Hepatocyte (in vitro differentiated cells): ENCODE results near the gene PXMP4. TPM values are rescaled to one million over a fixed set of nuclear protein-coding genes. Genes with fewer than 3 reads are reported as not detected.

Experiments
- DNase-seq: peaks from one replicate; pipeline ENCODE4 v3.0.0-alpha.2; 2016; ENCODE audit warnings: low spot score
- H2AFZ ChIP-seq: fragments of 200-600 bp; sonication (generic); 2 replicates; pipeline ENCODE4 v1.6.0; 2016; ENCODE audit warnings: antibody characterized with exemption, mild to moderate bottlenecking
- H3K27ac ChIP-seq: fragments of 200-600 bp; sonication (generic); 2 replicates; pipeline ENCODE4 v1.5.1; 2016; ENCODE audit warnings: mild to moderate bottlenecking
- H3K27me3 ChIP-seq: fragments of 200-600 bp; sonication (generic); 2 replicates; pipeline ENCODE4 v1.6.1; 2016
- H3K36me3 ChIP-seq: fragments of 200-600 bp; sonication (generic); replicated peaks from 2 replicates; pipeline ENCODE4 v1.5.1; 2016; ENCODE audit warnings: low read depth; ENCODE audit not compliant: insufficient read depth
- H3K4me1 ChIP-seq: fragments of 200-600 bp; sonication (generic); 2 replicates; pipeline ENCODE4 v1.5.1; 2016; ENCODE audit warnings: mild to moderate bottlenecking, moderate library complexity; ENCODE audit not compliant: insufficient read depth
- H3K4me2 ChIP-seq: fragments of 200-600 bp; sonication (generic); 2 replicates; pipeline ENCODE4 v1.6.0; 2016
- H3K4me3 ChIP-seq: fragments of 200-600 bp; sonication (generic); 2 replicates; pipeline ENCODE4 v1.5.1; 2016; ENCODE audit warnings: mild to moderate bottlenecking
- H3K79me2 ChIP-seq: fragments of 200-600 bp; sonication (generic); 2 replicates; pipeline ENCODE4 v1.6.0; 2017; ENCODE audit warnings: mild to moderate bottlenecking
- H3K9me2 ChIP-seq: fragments of 200-600 bp; sonication (generic); replicated peaks from 2 replicates; pipeline ENCODE4 v1.6.0; 2017; ENCODE audit warnings: mild to moderate bottlenecking; ENCODE audit not compliant: insufficient read depth
- H3K9me3 ChIP-seq: fragments of 200-600 bp; sonication (generic); 2 replicates; pipeline ENCODE4 v1.5.1; 2016; ENCODE audit warnings: low read depth, mild to moderate bottlenecking
- H4K20me1 ChIP-seq: fragments of 200-600 bp; sonication (generic); 2 replicates; pipeline ENCODE4 v1.6.0; 2016; ENCODE audit warnings: mild to moderate bottlenecking; ENCODE audit not compliant: insufficient read depth, poor library complexity, severe bottlenecking
- EZH2 ChIP-seq: fragments of 200-600 bp; sonication (generic); IDR thresholded peaks from 2 replicates; pipeline ENCODE4 v1.6.1; 2016; ENCODE audit warnings: antibody characterized with exemption, mild to moderate bottlenecking, borderline replicate concordance
- EZH2phosphoT487 ChIP-seq: fragments of 200-600 bp; sonication (generic); IDR thresholded peaks from one replicate; pipeline ENCODE4 v1.6.1; 2018; ENCODE audit warnings: antibody characterized with exemption, mild to moderate bottlenecking, low read depth, moderate library complexity; ENCODE audit not compliant: unreplicated experiment, severe bottlenecking
- WGBS: methylation state at CpG from one replicate; pipeline ENCODE4 v1.1.6; 2016; ENCODE audit warnings: low lambda C conversion rate; ENCODE audit errors: missing lambda C conversion rate; 5-methylcytosine and 5-hydroxymethylcytosine counted together
- polyA plus RNA-seq: library from polyadenylated mRNA; unstranded; fragments of >200 nt; fragmentation: Nextera tagmentation; extraction: Ambion mirVana; gene quantifications from 2 replicates; pipeline ENCODE4 v1.2.1, GENCODE V29; 2016
- total RNA-seq: library from RNA; depleted of rRNA; stranded (reverse); fragments of >200 nt; gene quantifications from 2 replicates; pipeline ENCODE4 v1.2.3, GENCODE V29; 2014
- TF ChIP-seq, protein P1 (sequence below): fragments of 200-600 bp; sonication (generic); IDR thresholded peaks from 2 replicates; pipeline ENCODE4 v1.5.1; 2016; ENCODE audit warnings: antibody characterized with exemption, mild to moderate bottlenecking; ENCODE audit not compliant: poor library complexity

Gene PXMP4
- total and polyA plus RNA-seq, 2 experiments from 2014 or later, result 4.1 to 4.7 TPM

- TF ChIP-seq, protein P1, sequence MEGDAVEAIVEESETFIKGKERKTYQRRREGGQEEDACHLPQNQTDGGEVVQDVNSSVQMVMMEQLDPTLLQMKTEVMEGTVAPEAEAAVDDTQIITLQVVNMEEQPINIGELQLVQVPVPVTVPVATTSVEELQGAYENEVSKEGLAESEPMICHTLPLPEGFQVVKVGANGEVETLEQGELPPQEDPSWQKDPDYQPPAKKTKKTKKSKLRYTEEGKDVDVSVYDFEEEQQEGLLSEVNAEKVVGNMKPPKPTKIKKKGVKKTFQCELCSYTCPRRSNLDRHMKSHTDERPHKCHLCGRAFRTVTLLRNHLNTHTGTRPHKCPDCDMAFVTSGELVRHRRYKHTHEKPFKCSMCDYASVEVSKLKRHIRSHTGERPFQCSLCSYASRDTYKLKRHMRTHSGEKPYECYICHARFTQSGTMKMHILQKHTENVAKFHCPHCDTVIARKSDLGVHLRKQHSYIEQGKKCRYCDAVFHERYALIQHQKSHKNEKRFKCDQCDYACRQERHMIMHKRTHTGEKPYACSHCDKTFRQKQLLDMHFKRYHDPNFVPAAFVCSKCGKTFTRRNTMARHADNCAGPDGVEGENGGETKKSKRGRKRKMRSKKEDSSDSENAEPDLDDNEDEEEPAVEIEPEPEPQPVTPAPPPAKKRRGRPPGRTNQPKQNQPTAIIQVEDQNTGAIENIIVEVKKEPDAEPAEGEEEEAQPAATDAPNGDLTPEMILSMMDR, result no peak
- TF ChIP-seq EZH2, result no peak
- TF ChIP-seq EZH2phosphoT487, result no peak
- Histone ChIP-seq H3K79me2 (no peaks in the 10 kb centered on the region), H3K27ac (no peak overlapping the region), H2AFZ (no peak overlapping the region), H3K4me2 (no peak overlapping the region), H3K9me2 (no peaks in the 10 kb centered on the region), H3K4me3 (no peak overlapping the region), H3K9me3 (peaks cover 8% of the 10 kb centered on the region), H3K27me3 (no peaks in the 10 kb centered on the region), H3K36me3 (no peaks in the 10 kb centered on the region), H3K4me1 (peaks cover 21% of the 10 kb centered on the region), H4K20me1 (no peaks in the 10 kb centered on the region)
- WGBS, result 100% methylated on average over 3 of the region's 3 CpGs
- DNase-seq, result no peak
Observed at GRCh38 chr20:33736962-33737361, 16.9 kb upstream of the PXMP4 start.

DNA sequence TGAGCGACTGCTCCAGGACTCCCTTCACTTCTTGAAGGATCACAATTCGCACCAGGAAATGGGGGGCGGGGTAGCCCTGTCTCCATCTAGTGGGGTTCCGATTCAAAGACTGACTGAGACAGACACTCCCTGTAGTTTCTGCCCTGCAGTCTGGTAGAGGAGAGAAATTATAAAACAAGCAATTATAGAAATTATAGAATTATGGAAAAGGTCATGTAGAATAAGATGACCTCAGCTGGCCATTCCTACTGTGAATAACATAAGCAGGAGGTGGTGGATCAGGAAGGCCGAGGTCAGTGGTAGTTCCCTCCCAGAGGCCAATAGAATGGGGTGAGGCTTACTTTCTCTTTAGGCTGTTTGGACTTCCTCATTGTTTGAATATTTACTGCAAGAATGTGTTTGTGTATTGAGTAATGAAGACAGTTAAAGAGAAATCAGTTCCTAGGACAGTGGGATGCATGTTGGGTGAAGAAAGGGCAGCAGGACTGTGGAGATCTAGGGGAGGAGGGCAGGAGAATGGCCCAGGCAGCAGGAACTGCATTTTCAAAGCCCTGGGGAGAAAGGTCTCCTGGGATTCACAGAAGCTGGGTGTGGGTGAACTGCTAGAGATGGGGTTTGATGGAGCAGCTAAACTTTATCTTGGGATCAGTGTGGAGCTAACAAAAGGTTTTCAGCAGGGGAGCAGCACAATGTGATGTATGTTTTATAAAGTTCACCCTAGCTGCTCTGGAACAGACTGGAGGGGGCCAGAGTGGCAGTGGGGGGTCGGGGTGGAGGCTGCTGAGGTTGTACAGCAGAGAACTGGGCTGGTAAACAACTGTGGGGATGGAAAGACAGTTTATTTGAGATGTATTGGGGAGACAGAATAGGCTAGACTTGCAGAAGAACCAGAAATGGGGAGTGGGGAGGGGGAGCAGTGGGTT is 13.8 kb upstream of the PXMP4 start:
- H3K27me3 ChIP-seq, result no peaks in the 10 kb centered on the region
- H3K4me3 ChIP-seq, result no peak overlapping the region
- peak overlapping the region; percentile 0 for H2AFZ ChIP-seq
- H3K27ac ChIP-seq, result peak overlapping the region; percentile 95
- no peaks in the 10 kb centered on the region for H3K79me2 ChIP-seq
- peak; percentile 73 for DNase-seq
- no peaks in the 10 kb centered on the region for H4K20me1 ChIP-seq
- peaks cover 26% of the 10 kb centered on the region for H3K4me1 ChIP-seq
- H3K9me3 ChIP-seq, result peaks cover 8% of the 10 kb centered on the region
- H3K9me2 ChIP-seq, result no peaks in the 10 kb centered on the region
- H3K4me2 ChIP-seq, result peak overlapping the region; percentile 89
- 73% methylated on average over 6 of the region's 6 CpGs for WGBS
- no peaks in the 10 kb centered on the region for H3K36me3 ChIP-seq
- no peak for TF ChIP-seq EZH2
- TF ChIP-seq, protein P1, result no peak
- no peak for TF ChIP-seq EZH2phosphoT487

DNA sequence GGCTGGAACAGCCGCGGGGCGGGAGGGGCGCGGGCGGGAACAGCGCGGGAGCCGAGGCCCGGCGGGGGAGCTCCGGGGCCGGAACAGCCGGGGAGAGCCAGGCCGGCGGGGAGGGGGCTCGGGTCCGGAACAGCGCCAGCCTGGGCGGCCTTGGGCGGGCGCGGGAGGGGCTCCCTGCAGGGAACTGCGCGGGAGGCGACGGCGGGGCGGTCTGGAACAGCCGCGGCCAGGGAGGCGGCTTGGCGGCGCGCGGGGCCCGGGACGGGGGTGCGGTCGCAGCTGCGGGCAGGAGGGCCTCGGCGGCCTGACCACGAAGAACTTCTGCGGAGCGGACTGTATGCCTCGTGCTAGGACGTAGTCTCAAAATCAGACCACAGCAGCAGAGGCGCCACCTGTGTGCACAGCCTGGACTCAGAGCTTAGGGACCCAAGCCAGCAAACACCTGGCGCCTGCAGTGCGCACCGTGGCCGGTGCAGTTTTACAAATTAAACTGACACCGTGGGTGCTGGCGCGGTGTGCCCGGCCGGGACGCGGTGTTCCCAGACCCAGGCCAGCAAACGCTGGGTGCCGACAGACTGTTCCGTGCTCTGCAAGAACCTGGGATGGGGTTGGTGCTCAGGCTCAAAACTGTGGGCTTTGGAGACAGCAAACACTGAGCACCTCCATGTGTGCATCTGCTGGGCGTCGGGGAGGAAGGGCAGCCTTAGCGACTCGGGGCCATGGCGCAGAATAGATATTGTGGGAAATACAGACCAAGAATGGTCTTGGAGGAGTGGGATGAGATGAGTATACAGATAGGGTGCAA is 12.3 kb upstream of the PXMP4 start:
- peak overlapping the region; percentile 91 for H2AFZ ChIP-seq
- H4K20me1 ChIP-seq, result no peaks in the 10 kb centered on the region
- DNase-seq, result no peak
- 6% methylated on average over 28 of the region's 68 CpGs for WGBS
- peak overlapping the region; percentile 95 for H3K27ac ChIP-seq
- no peaks in the 10 kb centered on the region for H3K9me2 ChIP-seq
- peak overlapping the region; percentile 48 for H3K4me3 ChIP-seq
- H3K4me2 ChIP-seq, result peak overlapping the region; percentile 89
- TF ChIP-seq, protein P1, result no peak
- TF ChIP-seq EZH2 (no peak), EZH2phosphoT487 (no peak)
- peaks cover 5% of the 10 kb centered on the region for H3K9me3 ChIP-seq
- peaks cover 26% of the 10 kb centered on the region for H3K4me1 ChIP-seq
- no peaks in the 10 kb centered on the region for H3K27me3 ChIP-seq
- H3K36me3 ChIP-seq, result no peaks in the 10 kb centered on the region
- no peaks in the 10 kb centered on the region for H3K79me2 ChIP-seq
